H1 (cell line): ENCODE results near the gene RBM41.

ENCODE experiments used
- BACH1 ChIP-seq: IDR thresholded peaks from 2 replicates; pipeline ENCODE4 v1.6.1; 2012; ENCODE audit warnings: low read length, improper control_type of control experiment
- BRCA1 ChIP-seq: IDR thresholded peaks from 2 replicates; pipeline ENCODE4 v1.6.1; 2012; ENCODE audit warnings: low read depth, low read length, improper control_type of control experiment
- EZH2 ChIP-seq: fragments of 200-600 bp; sonication (generic); IDR thresholded peaks from 2 replicates; pipeline ENCODE4 v1.7.1; 2012; ENCODE audit warnings: low read depth, mild to moderate bottlenecking, moderate library complexity, low read length, inconsistent platforms; ENCODE audit not compliant: severe bottlenecking
- JUN ChIP-seq: IDR thresholded peaks from 2 replicates; pipeline ENCODE4 v1.6.1; 2011; ENCODE audit warnings: low read depth, mild to moderate bottlenecking, improper control_type of control experiment, low read length
- JUND ChIP-seq: IDR thresholded peaks from 2 replicates; pipeline ENCODE4 v1.6.1; 2011; ENCODE audit warnings: mild to moderate bottlenecking, improper control_type of control experiment, low read length
- NANOG ChIP-seq: IDR thresholded peaks from 2 replicates; pipeline ENCODE4 v1.6.1; 2011; ENCODE audit warnings: low read length, low read depth, mild to moderate bottlenecking, inconsistent platforms; ENCODE audit not compliant: insufficient read depth, poor library complexity, severe bottlenecking
- POLR2A ChIP-seq, 2 experiments: IDR thresholded peaks; 1 replicate in 1 of 2; 2 replicates in 1 of 2; pipeline ENCODE4 v1.6.1; 2011; ENCODE audit warnings: low read depth in 2 of 2, low read length in 2 of 2, mild to moderate bottlenecking in 2 of 2; ENCODE audit errors: control extremely low read depth in 1 of 2
- POLR2AphosphoS5 ChIP-seq: IDR thresholded peaks from 2 replicates; pipeline ENCODE4 v1.6.1; 2011; ENCODE audit warnings: low read depth, low read length
- SIN3A ChIP-seq, 2 experiments: IDR thresholded peaks in 1 of 2; conservative IDR thresholded peaks in 1 of 2; 2 replicates each; pipeline ENCODE4 v1.6.1; 2011 to 2012; ENCODE audit warnings: low read length in 2 of 2, improper control_type of control experiment in 1 of 2, low read depth in 1 of 2, mild to moderate bottlenecking in 1 of 2
- SRF ChIP-seq: IDR thresholded peaks from 2 replicates; pipeline ENCODE4 v1.6.1; 2011; ENCODE audit warnings: mild to moderate bottlenecking, low read depth, low read length, moderate library complexity
- YY1 ChIP-seq: IDR thresholded peaks from 2 replicates; pipeline ENCODE4 v1.6.1; 2011; ENCODE audit warnings: low read depth, mild to moderate bottlenecking, low read length
- TF ChIP-seq, protein P1 (sequence below), 3 experiments: IDR thresholded peaks; 1 replicate in 2 of 3; 2 replicates in 1 of 3; pipeline versions ENCODE4 v1.5.1 to v1.6.1; 2011; ENCODE audit warnings: low read length in 3 of 3, mild to moderate bottlenecking in 3 of 3, inconsistent platforms in 2 of 3, low read depth in 1 of 3, moderate library complexity in 1 of 3; ENCODE audit not compliant: insufficient read depth in 1 of 3; ENCODE audit errors: control extremely low read depth in 1 of 3

DNA sequence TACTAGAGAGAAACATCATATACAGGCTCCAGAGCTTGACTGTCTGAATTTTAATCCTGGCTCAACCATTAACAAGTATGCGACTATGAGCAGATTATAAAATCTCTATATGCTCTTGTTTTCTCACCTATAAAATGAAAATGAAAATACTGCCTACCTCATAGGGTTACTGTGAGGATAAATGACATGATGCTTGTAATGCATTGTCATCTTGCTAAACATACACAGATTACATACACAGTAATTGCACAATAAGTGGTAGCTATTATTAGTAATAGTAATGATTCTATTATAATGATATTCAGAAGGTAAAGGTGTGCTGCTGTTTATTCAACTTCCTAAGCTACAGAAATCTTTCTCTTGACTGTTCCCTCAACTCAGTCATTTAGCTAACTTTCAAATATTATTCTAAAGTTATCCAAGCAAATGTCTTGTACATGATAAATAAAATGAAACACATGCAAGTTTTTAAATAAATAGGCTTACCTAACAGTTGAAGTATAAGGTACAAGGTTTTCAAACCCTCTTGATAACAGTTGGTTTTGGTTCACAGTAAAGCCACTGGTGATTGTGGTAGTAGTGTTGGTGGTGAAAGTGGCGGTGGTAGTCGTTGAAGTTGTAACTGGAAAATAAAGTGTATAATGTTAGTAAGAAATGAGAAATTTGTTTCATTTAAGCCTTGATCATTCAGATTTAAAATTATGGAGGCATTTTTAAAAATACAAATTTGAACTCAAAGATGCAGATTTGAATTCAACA is 48.7 kb upstream of the RBM41 start:
- no peak for TF ChIP-seq POLR2A (IDR thresholded peaks at IDR 0.05; ENCODE audit: control extremely low read depth in 1 of 2, low read depth in 2 of 2, low read length in 2 of 2)
- TF ChIP-seq JUND = no peak
- no peak for TF ChIP-seq BRCA1
- TF ChIP-seq, protein P1, sequence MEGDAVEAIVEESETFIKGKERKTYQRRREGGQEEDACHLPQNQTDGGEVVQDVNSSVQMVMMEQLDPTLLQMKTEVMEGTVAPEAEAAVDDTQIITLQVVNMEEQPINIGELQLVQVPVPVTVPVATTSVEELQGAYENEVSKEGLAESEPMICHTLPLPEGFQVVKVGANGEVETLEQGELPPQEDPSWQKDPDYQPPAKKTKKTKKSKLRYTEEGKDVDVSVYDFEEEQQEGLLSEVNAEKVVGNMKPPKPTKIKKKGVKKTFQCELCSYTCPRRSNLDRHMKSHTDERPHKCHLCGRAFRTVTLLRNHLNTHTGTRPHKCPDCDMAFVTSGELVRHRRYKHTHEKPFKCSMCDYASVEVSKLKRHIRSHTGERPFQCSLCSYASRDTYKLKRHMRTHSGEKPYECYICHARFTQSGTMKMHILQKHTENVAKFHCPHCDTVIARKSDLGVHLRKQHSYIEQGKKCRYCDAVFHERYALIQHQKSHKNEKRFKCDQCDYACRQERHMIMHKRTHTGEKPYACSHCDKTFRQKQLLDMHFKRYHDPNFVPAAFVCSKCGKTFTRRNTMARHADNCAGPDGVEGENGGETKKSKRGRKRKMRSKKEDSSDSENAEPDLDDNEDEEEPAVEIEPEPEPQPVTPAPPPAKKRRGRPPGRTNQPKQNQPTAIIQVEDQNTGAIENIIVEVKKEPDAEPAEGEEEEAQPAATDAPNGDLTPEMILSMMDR (IDR thresholded peaks at IDR 0.05; ENCODE audit: control extremely low read depth in 1 of 3, insufficient read depth in 1 of 3, low read depth in 1 of 3, low read length in 3 of 3) = no peak
- TF ChIP-seq JUN = no peak
- no peak for TF ChIP-seq EZH2
- no peak for TF ChIP-seq POLR2AphosphoS5
- no peak for TF ChIP-seq SRF
- no peak for TF ChIP-seq YY1
- TF ChIP-seq BACH1 = no peak
- no peak for TF ChIP-seq NANOG
- no peak for TF ChIP-seq SIN3A (conservative IDR thresholded peaks at IDR 0.05 in 1 of 2, IDR thresholded peaks at IDR 0.05 in 1 of 2; ENCODE audit: low read depth in 1 of 2, low read length in 2 of 2)
